Measurements from ENCODE around the gene C4orf17. TPM values are rescaled to one million over a fixed set of nuclear protein-coding genes. Genes with fewer than 3 reads are reported as not detected.

C4orf17 gene
- not detected for polyA plus RNA-seq (2013, experiment 1 of 2)
- polyA plus RNA-seq (2013, experiment 2 of 2), result not detected

DNA sequence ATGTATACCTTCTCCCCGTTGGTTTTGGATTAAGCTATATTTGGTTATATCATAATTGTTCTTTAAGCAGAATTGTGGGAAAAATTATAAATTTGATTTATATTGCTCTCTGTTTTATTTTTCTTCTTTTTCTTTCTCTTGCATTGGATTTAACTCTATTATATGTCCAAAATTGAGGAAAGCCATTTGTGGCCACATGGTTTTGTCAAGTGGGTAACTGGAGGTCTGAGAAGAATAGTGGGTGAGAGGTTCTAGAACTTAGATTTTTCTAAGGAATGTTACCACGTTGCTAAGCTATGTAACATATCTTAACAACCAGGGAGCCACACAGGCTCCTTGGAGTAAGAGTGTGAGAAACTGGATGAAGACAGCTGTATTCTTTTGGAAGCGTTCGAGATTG lies at the start of gene C4orf17:
TSS of gene C4orf17 (plus strand) at position 301 of the 400 bp plus-strand sequence. CDS start 2,061 bp downstream, outside the sequence.
- Histone ChIP-seq H3K9me3 (ENCODE audit: insufficient read depth, low read depth, low read length) (no peaks in the 10 kb centered on the region), H3K4me1 (ENCODE audit: insufficient read depth, low read length) (no peaks in the 10 kb centered on the region), H3K9ac (ENCODE audit: low read depth, low read length) (no peak within 1 kb of the TSS), H3K4me3 (ENCODE audit: low read length) (no peak within 1 kb of the TSS), H3K27me3 (ENCODE audit: insufficient read depth, low read length) (no peaks in the 10 kb centered on the region), H3K36me3 (ENCODE audit: insufficient read depth, low read length) (no peaks in the 10 kb centered on the region), H3K27ac (ENCODE audit: low read depth, low read length) (no peak within 1 kb of the TSS)
- 92% methylated on average over 2 of the region's 4 CpGs for WGBS

- Histone ChIP-seq H3K36me3 (ENCODE audit: insufficient read depth, low read length) (no peaks in the 10 kb centered on the region), H3K4me1 (ENCODE audit: insufficient read depth, low read length) (0 out of 2 replicates have a peak, but pooled peaks cover 6% of the 10 kb centered on the region), H3K27ac (ENCODE audit: low read depth, low read length) (no peak overlapping the region), H3K9me3 (ENCODE audit: insufficient read depth, low read depth, low read length) (no peaks in the 10 kb centered on the region), H3K9ac (ENCODE audit: low read depth, low read length) (no peak overlapping the region), H3K27me3 (ENCODE audit: insufficient read depth, low read length) (no peaks in the 10 kb centered on the region), H3K4me3 (ENCODE audit: low read length) (no peak overlapping the region)
- 81% methylated on average over 4 of the region's 4 CpGs for WGBS
These were observed 49.0 kb upstream of the C4orf17 start for GRCh38 chr4:99461623-99462401.

DNA sequence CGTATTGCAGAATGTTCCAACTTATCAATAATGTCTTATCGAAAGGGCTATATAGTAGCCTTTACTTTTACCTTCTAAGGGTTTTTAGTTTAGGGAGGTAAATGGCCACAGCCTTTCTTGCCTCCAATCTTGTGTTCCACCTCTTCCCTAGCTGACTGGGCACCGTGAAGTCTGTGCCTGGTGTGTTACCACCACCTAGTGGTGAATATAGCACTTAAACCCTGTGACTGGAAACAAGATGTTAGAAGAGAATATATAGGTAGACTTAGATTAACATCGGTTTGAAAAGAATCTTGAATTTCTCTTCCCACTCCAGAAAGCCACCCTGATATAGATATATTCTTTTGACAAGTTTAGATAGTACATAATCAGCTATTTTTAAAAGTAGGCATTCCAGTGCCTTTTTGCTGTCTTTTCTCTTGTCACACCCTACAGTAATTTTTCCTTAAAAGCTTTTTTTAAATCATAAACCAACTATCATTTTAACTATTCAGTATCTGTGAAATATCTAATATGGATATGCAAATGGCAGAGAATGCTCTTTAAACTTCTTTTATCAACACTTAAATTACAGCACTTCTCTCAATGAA lies 47.9 kb upstream of the C4orf17 start:
- no peaks in the 10 kb centered on the region for H3K36me3 ChIP-seq (ENCODE audit: insufficient read depth, low read length)
- H3K27me3 ChIP-seq (ENCODE audit: insufficient read depth, low read length), result no peaks in the 10 kb centered on the region
- no peak overlapping the region for H3K4me3 ChIP-seq (ENCODE audit: low read length)
- H3K9ac ChIP-seq (ENCODE audit: low read depth, low read length), result no peak overlapping the region
- no peak overlapping the region for H3K27ac ChIP-seq (ENCODE audit: low read depth, low read length)
- 0 out of 2 replicates have a peak, but pooled peaks cover 6% of the 10 kb centered on the region for H3K4me1 ChIP-seq (ENCODE audit: insufficient read depth, low read length)
- 50% methylated on average over 2 of the region's 4 CpGs for WGBS
- no peaks in the 10 kb centered on the region for H3K9me3 ChIP-seq (ENCODE audit: insufficient read depth, low read depth, low read length)

DNA sequence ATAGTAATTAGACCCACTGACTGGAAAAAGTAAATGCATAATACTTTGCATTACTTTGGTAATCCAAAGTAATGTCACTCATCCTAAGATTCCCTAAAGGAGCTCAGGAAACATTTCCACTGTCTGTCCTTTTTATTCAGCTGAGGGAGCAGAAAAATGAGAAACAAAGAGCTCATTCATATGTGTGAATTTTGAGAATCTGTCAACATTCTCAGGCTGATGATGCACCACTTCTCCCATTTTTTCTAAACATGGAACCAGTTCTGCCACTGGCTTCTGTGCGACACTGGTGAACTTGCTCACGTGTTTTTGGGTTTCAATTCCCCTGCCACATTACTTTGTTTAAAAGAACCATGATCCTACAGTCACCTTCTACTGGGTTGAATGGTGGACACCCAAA lies 47.3 kb upstream of the C4orf17 start:
- Histone ChIP-seq H3K9me3 (ENCODE audit: insufficient read depth, low read depth, low read length) (no peaks in the 10 kb centered on the region), H3K4me3 (ENCODE audit: low read length) (no peak overlapping the region), H3K36me3 (ENCODE audit: insufficient read depth, low read length) (no peaks in the 10 kb centered on the region), H3K9ac (ENCODE audit: low read depth, low read length) (no peak overlapping the region), H3K27me3 (ENCODE audit: insufficient read depth, low read length) (no peaks in the 10 kb centered on the region), H3K4me1 (ENCODE audit: insufficient read depth, low read length) (0 out of 2 replicates have a peak, but pooled peaks cover 6% of the 10 kb centered on the region), H3K27ac (ENCODE audit: low read depth, low read length) (no peak overlapping the region)
- WGBS, result 92% methylated on average over 2 of the region's 2 CpGs

DNA sequence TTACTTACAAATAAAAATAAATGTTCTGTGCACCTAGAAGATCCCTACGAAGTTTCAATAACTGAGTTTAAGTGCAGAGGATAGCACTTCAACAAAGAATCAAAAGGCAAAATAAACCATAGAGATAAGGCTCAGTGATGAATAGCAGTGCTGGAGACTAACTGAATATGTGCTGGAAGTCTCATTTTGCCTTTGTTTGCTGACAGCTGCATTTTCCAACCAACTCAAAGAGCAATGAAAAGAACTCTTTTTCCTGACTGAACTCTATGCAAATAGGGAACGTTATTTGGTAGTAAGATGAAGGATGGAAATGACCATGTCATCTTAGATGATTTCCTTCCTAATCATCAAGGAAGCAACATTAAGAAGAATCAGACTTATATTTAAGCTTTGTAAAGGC lies 42.9 kb upstream of the C4orf17 start:
- H3K4me1 ChIP-seq (ENCODE audit: insufficient read depth, low read length), result no peaks in the 10 kb centered on the region
- H3K4me3 ChIP-seq (ENCODE audit: low read length), result no peak overlapping the region
- H3K36me3 ChIP-seq (ENCODE audit: insufficient read depth, low read length), result no peaks in the 10 kb centered on the region
- no peaks in the 10 kb centered on the region for H3K9me3 ChIP-seq (ENCODE audit: insufficient read depth, low read depth, low read length)
- H3K9ac ChIP-seq (ENCODE audit: low read depth, low read length), result no peak overlapping the region
- WGBS, result no CpG with 5 or more reads among the region's 2 CpGs
- no peak overlapping the region for H3K27ac ChIP-seq (ENCODE audit: low read depth, low read length)
- H3K27me3 ChIP-seq (ENCODE audit: insufficient read depth, low read length), result no peaks in the 10 kb centered on the region

DNA sequence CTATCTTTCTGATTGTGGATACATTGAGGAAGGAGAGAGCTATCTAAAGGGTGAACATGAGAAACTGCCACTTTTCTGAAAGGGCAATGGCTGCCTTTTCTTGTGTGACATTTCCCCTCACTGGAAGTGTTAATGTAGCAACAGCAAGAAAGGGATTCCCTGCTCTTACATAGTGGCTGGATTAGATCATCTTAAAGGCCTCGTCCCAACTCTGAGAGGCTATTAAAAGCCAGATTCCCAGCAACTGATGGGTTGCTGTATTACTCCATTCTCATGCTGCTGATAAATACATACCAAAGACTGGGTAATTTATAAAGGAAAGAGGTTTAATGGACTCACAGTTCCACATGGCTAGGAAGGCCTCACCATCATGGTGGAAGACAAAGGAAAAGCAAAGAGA lies 41.9 kb upstream of the C4orf17 start:
- H3K36me3 ChIP-seq (ENCODE audit: insufficient read depth, low read length), result no peaks in the 10 kb centered on the region
- H3K27ac ChIP-seq (ENCODE audit: low read depth, low read length), result no peak overlapping the region
- no peaks in the 10 kb centered on the region for H3K27me3 ChIP-seq (ENCODE audit: insufficient read depth, low read length)
- WGBS, result 87% methylated on average over 1 of the region's 1 CpG
- no peaks in the 10 kb centered on the region for H3K4me1 ChIP-seq (ENCODE audit: insufficient read depth, low read length)
- no peak overlapping the region for H3K9ac ChIP-seq (ENCODE audit: low read depth, low read length)
- no peak overlapping the region for H3K4me3 ChIP-seq (ENCODE audit: low read length)
- H3K9me3 ChIP-seq (ENCODE audit: insufficient read depth, low read depth, low read length), result no peaks in the 10 kb centered on the region

- H3K27ac ChIP-seq (ENCODE audit: low read depth, low read length), result no peak overlapping the region
- no peaks in the 10 kb centered on the region for H3K4me1 ChIP-seq (ENCODE audit: insufficient read depth, low read length)
- H3K36me3 ChIP-seq (ENCODE audit: insufficient read depth, low read length), result no peaks in the 10 kb centered on the region
- H3K27me3 ChIP-seq (ENCODE audit: insufficient read depth, low read length), result no peaks in the 10 kb centered on the region
- no peaks in the 10 kb centered on the region for H3K9me3 ChIP-seq (ENCODE audit: insufficient read depth, low read depth, low read length)
- H3K4me3 ChIP-seq (ENCODE audit: low read length), result no peak overlapping the region
- H3K9ac ChIP-seq (ENCODE audit: low read depth, low read length), result no peak overlapping the region
These were observed 39.5 kb upstream of the C4orf17 start for GRCh38 chr4:99471349-99471748.

DNA sequence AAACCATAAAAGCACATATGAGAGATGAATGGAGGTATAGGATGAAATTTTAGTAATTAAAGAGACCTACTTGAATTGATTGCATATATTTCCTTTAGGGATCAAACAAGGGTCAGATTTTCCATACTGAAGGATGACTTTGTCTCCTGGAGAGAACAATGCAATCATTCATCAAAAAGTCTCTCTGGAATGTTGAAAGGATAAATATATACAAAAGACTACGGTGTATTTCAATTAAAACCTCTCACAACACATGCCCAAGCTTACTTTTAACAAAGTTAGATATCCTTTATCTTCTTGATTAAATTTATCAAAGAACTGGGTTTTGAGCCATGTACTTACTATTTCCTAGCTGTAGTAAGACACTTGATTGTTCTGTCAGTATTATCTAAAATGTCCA lies 38.9 kb upstream of the C4orf17 start:
- no peak overlapping the region for H3K4me3 ChIP-seq (ENCODE audit: low read length)
- H3K27me3 ChIP-seq (ENCODE audit: insufficient read depth, low read length), result no peaks in the 10 kb centered on the region
- H3K36me3 ChIP-seq (ENCODE audit: insufficient read depth, low read length), result no peaks in the 10 kb centered on the region
- H3K27ac ChIP-seq (ENCODE audit: low read depth, low read length), result no peak overlapping the region
- no CpG with 5 or more reads among the region's 1 CpG for whole genome bisulfite sequencing
- no peaks in the 10 kb centered on the region for H3K9me3 ChIP-seq (ENCODE audit: insufficient read depth, low read depth, low read length)
- no peaks in the 10 kb centered on the region for H3K4me1 ChIP-seq (ENCODE audit: insufficient read depth, low read length)
- no peak overlapping the region for H3K9ac ChIP-seq (ENCODE audit: low read depth, low read length)

DNA sequence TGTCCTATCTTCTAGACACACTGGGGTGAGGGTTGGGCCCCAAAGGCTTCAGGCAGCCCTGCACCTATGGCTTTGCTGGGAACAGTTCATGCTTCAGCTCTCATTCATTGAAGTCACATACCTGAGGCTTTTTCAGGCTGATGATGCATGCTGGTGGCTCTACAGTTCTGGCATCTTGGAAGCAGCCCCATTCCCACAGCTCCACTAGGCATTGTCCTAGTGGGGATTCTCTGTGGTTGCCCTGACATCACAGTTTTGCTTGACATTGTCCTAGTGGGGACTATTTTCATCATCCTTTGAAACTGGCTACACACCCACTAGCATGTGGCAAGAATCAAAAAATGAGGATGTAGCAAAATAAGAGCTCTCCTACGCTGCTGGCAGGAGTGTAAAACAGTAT lies 37.7 kb upstream of the C4orf17 start:
- Histone ChIP-seq H3K9ac (ENCODE audit: low read depth, low read length) (no peak overlapping the region), H3K4me1 (ENCODE audit: insufficient read depth, low read length) (no peaks in the 10 kb centered on the region), H3K27me3 (ENCODE audit: insufficient read depth, low read length) (no peaks in the 10 kb centered on the region), H3K27ac (ENCODE audit: low read depth, low read length) (no peak overlapping the region), H3K4me3 (ENCODE audit: low read length) (no peak overlapping the region), H3K9me3 (ENCODE audit: insufficient read depth, low read depth, low read length) (no peaks in the 10 kb centered on the region), H3K36me3 (ENCODE audit: insufficient read depth, low read length) (no peaks in the 10 kb centered on the region)
- no CpG with 5 or more reads among the region's 1 CpG for WGBS

- H3K4me3 ChIP-seq (ENCODE audit: low read length), result no peak overlapping the region
- peaks cover 34% of the 10 kb centered on the region for H3K9me3 ChIP-seq (ENCODE audit: insufficient read depth, low read depth, low read length)
- H3K27ac ChIP-seq (ENCODE audit: low read depth, low read length), result no peak overlapping the region
- WGBS, result 20% methylated on average over 1 of the region's 1 CpG
- no peaks in the 10 kb centered on the region for H3K36me3 ChIP-seq (ENCODE audit: insufficient read depth, low read length)
- no peak overlapping the region for H3K9ac ChIP-seq (ENCODE audit: low read depth, low read length)
- H3K27me3 ChIP-seq (ENCODE audit: insufficient read depth, low read length), result no peaks in the 10 kb centered on the region
- no peaks in the 10 kb centered on the region for H3K4me1 ChIP-seq (ENCODE audit: insufficient read depth, low read length)
These were observed 27.2 kb upstream of the C4orf17 start for GRCh38 chr4:99483636-99484035.

- Histone ChIP-seq H3K9ac (ENCODE audit: low read depth, low read length) (no peak overlapping the region), H3K4me3 (ENCODE audit: low read length) (no peak overlapping the region), H3K27me3 (ENCODE audit: insufficient read depth, low read length) (no peaks in the 10 kb centered on the region), H3K9me3 (ENCODE audit: insufficient read depth, low read depth, low read length) (peaks cover 34% of the 10 kb centered on the region), H3K27ac (ENCODE audit: low read depth, low read length) (no peak overlapping the region), H3K36me3 (ENCODE audit: insufficient read depth, low read length) (no peaks in the 10 kb centered on the region), H3K4me1 (ENCODE audit: insufficient read depth, low read length) (no peaks in the 10 kb centered on the region)
- 89% methylated on average over 1 of the region's 1 CpG for WGBS
These were observed 25.6 kb upstream of the C4orf17 start for GRCh38 chr4:99485212-99485611.

All from HUES64 (cell line).